Adipocyte (in vitro differentiated cells): ENCODE data around the gene S100A10.

Experiments
- DNase-seq: peaks from one replicate; pipeline ENCODE4 v3.0.0-alpha.2; 2015; ENCODE audit warnings: low read depth
- H3K27me3 ChIP-seq: replicated peaks from 2 replicates; pipeline ENCODE4 v1.7.0; 2013; ENCODE audit warnings: mild to moderate bottlenecking, low read length, moderate library complexity; ENCODE audit not compliant: control insufficient read depth, insufficient read depth
- H3K36me3 ChIP-seq: 2 replicates; pipeline ENCODE4 v1.7.0; 2013; ENCODE audit warnings: low read length, mild to moderate bottlenecking, moderate library complexity; ENCODE audit not compliant: control insufficient read depth, insufficient read depth, severe bottlenecking
- H3K4me1 ChIP-seq: 2 replicates; pipeline ENCODE4 v1.7.0; 2013; ENCODE audit warnings: mild to moderate bottlenecking, low read length, moderate library complexity; ENCODE audit not compliant: control insufficient read depth, insufficient read depth
- H3K4me3 ChIP-seq: 2 replicates; pipeline ENCODE4 v1.7.0; 2013; ENCODE audit warnings: mild to moderate bottlenecking, low read length, moderate library complexity
- H3K9ac ChIP-seq: 2 replicates; pipeline ENCODE4 v1.7.0; 2013; ENCODE audit warnings: mild to moderate bottlenecking, low read length, moderate library complexity
- H3K9me3 ChIP-seq: 2 replicates; pipeline ENCODE4 v1.7.0; 2013; ENCODE audit warnings: mild to moderate bottlenecking, low read length, moderate library complexity; ENCODE audit not compliant: control insufficient read depth

Gene S100A10

GRCh38 chr1:151984313-151984956, 9.2 kb downstream of the S100A10 start:
- Histone ChIP-seq H3K4me3 (no peak overlapping the region), H3K27me3 (no peaks in the 10 kb centered on the region), H3K9me3 (no peaks in the 10 kb centered on the region), H3K4me1 (peaks cover 86% of the 10 kb centered on the region), H3K36me3 (peaks cover 54% of the 10 kb centered on the region), H3K9ac (no peak overlapping the region)
- no peak for DNase-seq

GRCh38 chr1:151982300-151983005, 11.2 kb downstream of the S100A10 start:
- H3K36me3 ChIP-seq = peaks cover 54% of the 10 kb centered on the region

GRCh38 chr1:151981178-151981525, 12.5 kb downstream of the S100A10 start:
- H3K27me3 ChIP-seq = no peaks in the 10 kb centered on the region
- peaks cover 50% of the 10 kb centered on the region for H3K36me3 ChIP-seq
- peaks cover 89% of the 10 kb centered on the region for H3K4me1 ChIP-seq

More at GRCh38 chr1:151982300-151983005, 11.2 kb downstream of the S100A10 start:
- Histone ChIP-seq H3K9ac (peak overlapping the region; percentile 39), H3K4me1 (peaks cover 83% of the 10 kb centered on the region), H3K4me3 (no peak overlapping the region), H3K27me3 (no peaks in the 10 kb centered on the region), H3K9me3 (no peaks in the 10 kb centered on the region)
- DNase-seq = no peak

GRCh38 chr1:151980287-151981177, 13.1 kb downstream of the S100A10 start:
- Histone ChIP-seq H3K4me1 (peaks cover 83% of the 10 kb centered on the region), H3K36me3 (peaks cover 44% of the 10 kb centered on the region), H3K9me3 (no peaks in the 10 kb centered on the region), H3K27me3 (no peaks in the 10 kb centered on the region), H3K9ac (peak overlapping the region; percentile 72), H3K4me3 (peak overlapping the region; percentile 53)
- no peak for DNase-seq

More at GRCh38 chr1:151981178-151981525, 12.5 kb downstream of the S100A10 start:
- H3K9ac ChIP-seq = peak overlapping the region; percentile 72
- no peak for DNase-seq
- H3K4me3 ChIP-seq = peak overlapping the region; percentile 48
- no peaks in the 10 kb centered on the region for H3K9me3 ChIP-seq

- Histone ChIP-seq H3K4me3 (no peak overlapping the region), H3K27me3 (no peaks in the 10 kb centered on the region), H3K9me3 (no peaks in the 10 kb centered on the region), H3K9ac (no peak overlapping the region), H3K36me3 (peaks cover 28% of the 10 kb centered on the region), H3K4me1 (peaks cover 67% of the 10 kb centered on the region)
- no peak for DNase-seq
Measured at GRCh38 chr1:151978922-151979321, 14.7 kb downstream of the S100A10 start.

GRCh38 chr1:151977662-151978230, 15.9 kb downstream of the S100A10 start:
- Histone ChIP-seq H3K4me3 (no peak overlapping the region), H3K9me3 (no peaks in the 10 kb centered on the region), H3K27me3 (no peaks in the 10 kb centered on the region), H3K4me1 (peaks cover 66% of the 10 kb centered on the region), H3K9ac (no peak overlapping the region), H3K36me3 (peaks cover 16% of the 10 kb centered on the region)
- no peak for DNase-seq

GRCh38 chr1:151976858-151977257, 16.8 kb downstream of the S100A10 start:
- DNase-seq = peak; percentile 46
- H3K36me3 ChIP-seq = peaks cover 8% of the 10 kb centered on the region
- H3K9me3 ChIP-seq = no peaks in the 10 kb centered on the region
- no peak overlapping the region for H3K9ac ChIP-seq
- H3K4me1 ChIP-seq = peaks cover 64% of the 10 kb centered on the region
- no peak overlapping the region for H3K4me3 ChIP-seq
- H3K27me3 ChIP-seq = no peaks in the 10 kb centered on the region

GRCh38 chr1:151976015-151976343, 17.7 kb downstream of the S100A10 start:
- H3K9ac ChIP-seq = no peak overlapping the region
- no peak for DNase-seq
- H3K4me1 ChIP-seq = peaks cover 59% of the 10 kb centered on the region
- no peaks in the 10 kb centered on the region for H3K9me3 ChIP-seq
- H3K4me3 ChIP-seq = no peak overlapping the region
- H3K27me3 ChIP-seq = no peaks in the 10 kb centered on the region
- peaks cover 1% of the 10 kb centered on the region for H3K36me3 ChIP-seq

- Histone ChIP-seq H3K4me3 (no peak overlapping the region), H3K27me3 (no peaks in the 10 kb centered on the region), H3K36me3 (no peaks in the 10 kb centered on the region), H3K9me3 (no peaks in the 10 kb centered on the region), H3K9ac (no peak overlapping the region), H3K4me1 (peaks cover 56% of the 10 kb centered on the region)
- DNase-seq = no peak
Measured at GRCh38 chr1:151975311-151976014, 18.2 kb downstream of the S100A10 start.

- Histone ChIP-seq H3K4me3 (peak overlapping the region; percentile 2), H3K36me3 (no peaks in the 10 kb centered on the region), H3K4me1 (peaks cover 59% of the 10 kb centered on the region), H3K9ac (no peak overlapping the region), H3K27me3 (no peaks in the 10 kb centered on the region), H3K9me3 (no peaks in the 10 kb centered on the region)
- peak; percentile 84 for DNase-seq
Measured at GRCh38 chr1:151972542-151973248, 21.0 kb downstream of the S100A10 start.
